ENCODE data around the gene DOCK11.

The DOCK11 gene

GRCh38 chrX:118564498-118564897, 68.9 kb downstream of the DOCK11 start:
- no peaks in the 10 kb centered on the region for H4K20me1 ChIP-seq (ENCODE audit: insufficient read depth, low read length, poor library complexity, severe bottlenecking)
- TF ChIP-seq CTCF (conservative IDR thresholded peaks at IDR 0.05; ENCODE audit: low read length) (no peak), EZH2phosphoT487 (IDR thresholded peaks at IDR 0.05; ENCODE audit: borderline replicate concordance) (no peak)

GRCh38 chrX:118565853-118566252, 70.2 kb downstream of the DOCK11 start:
- TF ChIP-seq CTCF (conservative IDR thresholded peaks at IDR 0.05; ENCODE audit: low read length) (no peak), EZH2phosphoT487 (IDR thresholded peaks at IDR 0.05; ENCODE audit: borderline replicate concordance) (no peak)
- no peaks in the 10 kb centered on the region for H3K27me3 ChIP-seq (ENCODE audit: insufficient read depth, low read length, poor library complexity, severe bottlenecking)
- no peak overlapping the region for H3K4me3 ChIP-seq (ENCODE audit: low read length, poor library complexity, severe bottlenecking)
- no peaks in the 10 kb centered on the region for H4K20me1 ChIP-seq (ENCODE audit: insufficient read depth, low read length, poor library complexity, severe bottlenecking)
- no peak overlapping the region for H2AFZ ChIP-seq (ENCODE audit: low read length)
- peaks cover 3% of the 10 kb centered on the region for H3K4me1 ChIP-seq (ENCODE audit: insufficient read depth, low read length, poor library complexity, severe bottlenecking)
- no peaks in the 10 kb centered on the region for H3K9me3 ChIP-seq (ENCODE audit: insufficient read depth, low read depth, low read length)
- no peaks in the 10 kb centered on the region for H3K9me2 ChIP-seq (replicated peaks; ENCODE audit: low read depth, low read length)
- peak overlapping the region; percentile 12 for H3K4me2 ChIP-seq (ENCODE audit: low read depth, low read length, poor library complexity, severe bottlenecking)
- no peaks in the 10 kb centered on the region for H3F3A ChIP-seq (ENCODE audit: low read depth)
- H3K9ac ChIP-seq (ENCODE audit: low read depth, low read length, poor library complexity, severe bottlenecking), result no peak overlapping the region
- H3K79me2 ChIP-seq (ENCODE audit: insufficient read depth, low read length), result no peaks in the 10 kb centered on the region
- peaks cover 6% of the 10 kb centered on the region; the same call in 1 of the 2 replicates for H3K36me3 ChIP-seq (ENCODE audit: insufficient read depth, low read length)

More at GRCh38 chrX:118564498-118564897, 68.9 kb downstream of the DOCK11 start:
- H3K9ac ChIP-seq (ENCODE audit: low read depth, low read length, poor library complexity, severe bottlenecking), result no peak overlapping the region
- no peaks in the 10 kb centered on the region for H3F3A ChIP-seq (ENCODE audit: low read depth)
- H3K27me3 ChIP-seq (ENCODE audit: insufficient read depth, low read length, poor library complexity, severe bottlenecking), result no peaks in the 10 kb centered on the region
- H3K4me3 ChIP-seq (ENCODE audit: low read length, poor library complexity, severe bottlenecking), result no peak overlapping the region
- no peak overlapping the region for H2AFZ ChIP-seq (ENCODE audit: low read length)
- no peaks in the 10 kb centered on the region for H3K9me3 ChIP-seq (ENCODE audit: insufficient read depth, low read depth, low read length)
- H3K9me2 ChIP-seq (replicated peaks; ENCODE audit: low read depth, low read length), result no peaks in the 10 kb centered on the region
- no peak overlapping the region for H3K4me2 ChIP-seq (ENCODE audit: low read depth, low read length, poor library complexity, severe bottlenecking)
- H3K79me2 ChIP-seq (ENCODE audit: insufficient read depth, low read length), result no peaks in the 10 kb centered on the region
- peaks cover 3% of the 10 kb centered on the region for H3K4me1 ChIP-seq (ENCODE audit: insufficient read depth, low read length, poor library complexity, severe bottlenecking)
- peaks cover 6% of the 10 kb centered on the region; the same call in 1 of the 2 replicates for H3K36me3 ChIP-seq (ENCODE audit: insufficient read depth, low read length)

GRCh38 chrX:118566359-118566758, 70.7 kb downstream of the DOCK11 start:
- no peaks in the 10 kb centered on the region for H3F3A ChIP-seq (ENCODE audit: low read depth)
- no peaks in the 10 kb centered on the region for H3K9me3 ChIP-seq (ENCODE audit: insufficient read depth, low read depth, low read length)
- H3K4me3 ChIP-seq (ENCODE audit: low read length, poor library complexity, severe bottlenecking), result no peak overlapping the region
- no peaks in the 10 kb centered on the region for H4K20me1 ChIP-seq (ENCODE audit: insufficient read depth, low read length, poor library complexity, severe bottlenecking)
- H3K27me3 ChIP-seq (ENCODE audit: insufficient read depth, low read length, poor library complexity, severe bottlenecking), result no peaks in the 10 kb centered on the region
- TF ChIP-seq CTCF (conservative IDR thresholded peaks at IDR 0.05; ENCODE audit: low read length), result no peak
- no peak for TF ChIP-seq EZH2phosphoT487 (IDR thresholded peaks at IDR 0.05; ENCODE audit: borderline replicate concordance)
- no peaks in the 10 kb centered on the region for H3K79me2 ChIP-seq (ENCODE audit: insufficient read depth, low read length)
- peaks cover 6% of the 10 kb centered on the region; the same call in 1 of the 2 replicates for H3K36me3 ChIP-seq (ENCODE audit: insufficient read depth, low read length)
- peaks cover 3% of the 10 kb centered on the region for H3K4me1 ChIP-seq (ENCODE audit: insufficient read depth, low read length, poor library complexity, severe bottlenecking)
- no peak overlapping the region for H2AFZ ChIP-seq (ENCODE audit: low read length)
- H3K9ac ChIP-seq (ENCODE audit: low read depth, low read length, poor library complexity, severe bottlenecking), result no peak overlapping the region
- no peaks in the 10 kb centered on the region for H3K9me2 ChIP-seq (replicated peaks; ENCODE audit: low read depth, low read length)
- peak overlapping the region; percentile 12 for H3K4me2 ChIP-seq (ENCODE audit: low read depth, low read length, poor library complexity, severe bottlenecking)
